HG03095 (cell line): Measurements from ENCODE around the gene GPRC5C.
"Not testable (repeated sequence)": the region's sequence is repeated elsewhere in the genome, so short reads cannot be mapped to it uniquely, and the experiment has no call there.

Source experiments
- ATAC-seq: cut with Tn5 transposase; IDR thresholded peaks from one replicate; pipeline ENCODE4 v1.9.1; 2021; ENCODE audit warnings: moderate library complexity; ENCODE audit not compliant: unreplicated experiment

GPRC5C gene

DNA sequence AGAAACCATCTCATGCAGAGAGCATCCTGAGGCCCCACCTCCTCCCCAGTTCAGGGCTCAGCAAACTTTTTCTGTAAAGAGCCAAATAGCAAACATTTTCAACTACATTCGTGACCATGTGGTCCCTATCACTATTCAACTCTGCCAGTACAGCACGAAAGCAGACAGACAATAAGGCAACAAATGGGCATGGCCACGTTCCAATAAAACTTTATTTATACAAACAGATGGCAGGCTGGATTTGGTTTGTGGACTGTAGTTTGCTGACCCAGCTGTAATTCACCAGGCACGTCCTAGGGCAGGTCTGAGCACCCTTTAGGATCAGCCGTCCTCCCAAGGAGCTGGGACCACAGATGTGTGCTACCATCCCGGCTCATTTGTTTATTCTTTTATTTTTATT is 27.1 kb upstream of the GPRC5C start:
- no peak for ATAC-seq

- not testable (repeated sequence) for ATAC-seq
These were observed 26.6 kb upstream of the GPRC5C start for GRCh38 chr17:74405311-74405710.

DNA sequence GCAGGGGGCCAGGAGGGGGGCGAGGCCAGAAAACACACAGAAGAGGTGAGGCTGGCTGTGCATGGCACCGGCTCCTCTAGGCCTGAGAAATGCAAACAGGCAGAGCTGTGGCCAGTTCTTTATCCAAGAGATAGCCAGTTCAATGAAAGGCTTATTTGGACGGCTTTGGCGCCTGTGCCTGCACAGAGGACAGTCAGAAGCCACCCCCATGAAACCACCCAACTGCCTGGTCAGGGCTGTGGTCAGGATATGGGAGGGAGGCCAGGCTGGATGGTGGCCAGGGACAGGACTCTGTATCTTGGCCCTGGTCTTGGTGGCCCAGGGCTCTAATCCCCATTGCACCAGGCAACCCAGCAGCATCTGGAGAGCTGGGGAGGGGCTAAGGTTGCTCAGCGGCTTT is 24.5 kb upstream of the GPRC5C start:
- no peak for ATAC-seq

DNA sequence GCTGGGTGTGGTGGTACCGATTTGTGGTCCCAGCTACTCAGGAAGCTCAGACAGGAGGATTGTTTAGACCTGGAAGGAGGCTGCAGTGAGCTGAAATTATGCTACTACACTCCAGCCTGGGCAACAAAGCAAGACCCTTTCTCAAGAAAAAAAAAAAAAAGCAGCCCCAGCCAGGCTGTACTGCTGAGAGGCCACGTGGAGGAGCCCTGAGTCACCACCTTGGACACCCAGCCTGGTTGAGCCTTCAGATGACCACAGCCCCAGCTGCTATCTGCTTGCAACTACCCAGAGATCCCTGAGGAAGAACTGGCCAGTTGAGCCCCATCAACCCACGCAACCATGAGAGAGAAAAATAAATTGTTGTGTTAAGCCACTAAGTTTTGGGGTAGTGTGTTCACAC is 23.6 kb upstream of the GPRC5C start:
- no peak for ATAC-seq

- ATAC-seq, result no peak
These were observed 23.1 kb upstream of the GPRC5C start for GRCh38 chr17:74408815-74409214.

GRCh38 chr17:74410001-74410443 is 21.9 kb upstream of the GPRC5C start:
- ATAC-seq, result no peak

DNA sequence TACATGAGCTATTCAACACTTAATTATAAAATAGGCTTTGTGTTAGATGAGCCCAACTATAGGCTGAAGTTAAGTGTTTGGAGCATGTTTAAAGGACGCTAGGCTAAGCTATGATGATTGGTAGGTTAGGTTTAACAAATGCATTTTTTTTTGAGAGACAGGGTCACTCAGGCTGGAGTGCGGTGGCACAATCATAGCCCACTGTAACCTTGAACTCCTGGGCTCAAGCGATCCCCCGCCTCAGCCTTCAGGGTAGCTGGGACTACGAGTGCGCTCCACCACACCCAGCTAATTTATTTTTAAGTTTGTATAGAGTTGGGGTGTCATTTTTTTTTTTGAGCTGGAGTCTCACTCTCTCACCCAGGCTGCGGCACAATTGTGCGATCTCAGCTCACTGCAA is 19.3 kb upstream of the GPRC5C start:
- ATAC-seq, result no peak

DNA sequence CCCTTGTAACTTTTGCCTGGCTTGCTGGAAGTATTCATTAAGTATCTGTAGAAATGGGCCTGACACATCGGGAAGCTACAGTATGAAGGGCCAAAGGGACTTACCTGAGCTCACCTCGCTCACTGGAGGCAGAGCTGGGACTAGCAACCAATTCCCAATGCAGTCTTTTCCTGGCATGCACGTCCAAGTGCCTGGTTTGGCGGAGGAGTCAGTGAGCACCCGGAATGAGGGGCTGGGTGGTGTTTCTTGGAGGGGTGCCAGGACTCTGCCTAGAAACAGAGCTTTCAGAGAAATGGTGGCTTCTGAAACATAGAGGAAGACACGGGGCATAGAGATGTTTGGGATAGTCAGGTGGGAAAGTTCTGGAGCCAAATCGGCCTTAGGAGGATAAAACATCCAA is 18.4 kb upstream of the GPRC5C start:
- no peak for ATAC-seq

DNA sequence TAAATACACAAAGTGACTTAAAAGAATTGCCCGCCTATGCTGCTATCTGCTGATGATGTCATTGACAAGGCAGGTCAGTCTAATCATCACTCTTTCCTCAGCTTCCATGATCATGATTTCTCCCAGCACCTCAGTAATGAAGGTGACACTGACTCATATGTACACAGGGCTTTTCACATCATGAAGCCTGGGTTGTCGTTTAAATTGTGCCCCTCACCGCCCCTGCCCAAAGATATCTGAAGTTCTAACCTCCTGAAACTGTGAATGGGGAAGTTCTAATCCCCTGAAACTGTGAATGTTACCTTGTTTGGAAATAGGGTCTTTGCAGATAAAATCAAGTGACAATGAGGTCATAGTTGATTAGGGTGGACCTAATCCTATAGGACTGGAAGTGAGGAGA is 17.4 kb upstream of the GPRC5C start:
- ATAC-seq, result no peak

GRCh38 chr17:74415608-74416396 is 16.1 kb upstream of the GPRC5C start:
- ATAC-seq, result no peak

DNA sequence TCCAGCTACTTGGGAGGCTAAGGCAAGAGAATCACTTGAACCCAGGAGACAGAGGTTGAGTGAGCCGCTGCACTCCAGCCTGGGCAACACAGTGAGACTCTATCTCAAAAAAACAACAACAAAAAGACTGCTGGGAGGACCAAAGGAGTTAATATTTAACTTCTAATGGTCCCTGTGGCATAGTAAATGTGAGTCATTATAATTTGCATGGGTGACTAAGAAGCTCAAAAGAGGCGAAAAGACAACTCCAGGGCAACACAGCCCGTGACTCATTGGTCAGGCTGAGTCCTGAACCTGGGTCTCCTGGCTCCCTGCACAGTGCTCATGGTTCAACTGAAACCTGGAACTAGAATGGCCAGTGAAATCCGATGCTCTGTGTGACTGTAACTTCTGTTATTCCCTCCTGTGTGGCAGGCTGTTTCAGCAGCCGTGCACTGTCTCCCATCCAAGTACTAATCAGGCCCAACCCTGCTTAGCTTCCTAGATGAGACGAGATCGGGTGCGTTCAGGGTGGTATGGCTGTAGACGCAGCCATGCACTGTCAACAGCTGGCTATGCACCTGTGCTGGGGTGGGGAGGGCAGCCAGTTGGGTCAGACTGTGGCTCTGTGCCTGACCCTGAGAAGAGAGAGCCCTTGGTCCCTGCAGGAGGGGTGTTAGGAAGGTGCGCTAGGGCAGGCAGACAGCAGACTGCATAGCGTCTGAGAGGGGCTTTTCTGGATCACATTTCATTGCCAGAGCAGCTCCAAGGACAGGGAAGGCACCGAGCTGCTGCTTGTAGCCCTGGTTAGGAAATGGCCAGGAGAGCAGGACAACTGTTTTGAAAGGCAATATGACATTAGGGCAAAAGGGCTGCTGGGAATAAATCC is 14.5 kb upstream of the GPRC5C start:
- ATAC-seq, result no peak

DNA sequence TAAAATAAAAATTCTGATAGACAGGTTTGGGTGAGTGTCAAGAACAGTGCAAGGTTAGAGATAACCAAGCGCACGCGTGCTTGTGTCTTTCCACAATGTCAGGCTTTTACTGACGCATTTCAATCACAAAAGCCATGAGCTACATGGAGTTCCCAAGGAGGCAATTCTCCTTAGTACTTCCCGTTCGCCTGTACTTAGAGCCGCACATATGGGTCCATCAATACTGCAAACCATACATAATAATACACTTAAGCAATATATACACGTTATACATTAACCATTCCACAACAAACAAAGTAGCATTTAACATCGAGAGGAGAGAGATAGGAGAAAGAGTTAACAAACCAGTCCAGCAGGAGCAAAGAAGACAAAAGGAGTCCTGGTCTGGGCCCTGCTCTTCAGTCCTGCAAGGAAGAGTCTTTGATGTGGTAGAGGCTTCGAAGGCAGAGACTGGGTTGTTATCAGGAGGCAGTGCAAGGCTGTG is 11.9 kb upstream of the GPRC5C start:
- ATAC-seq, result no peak

DNA sequence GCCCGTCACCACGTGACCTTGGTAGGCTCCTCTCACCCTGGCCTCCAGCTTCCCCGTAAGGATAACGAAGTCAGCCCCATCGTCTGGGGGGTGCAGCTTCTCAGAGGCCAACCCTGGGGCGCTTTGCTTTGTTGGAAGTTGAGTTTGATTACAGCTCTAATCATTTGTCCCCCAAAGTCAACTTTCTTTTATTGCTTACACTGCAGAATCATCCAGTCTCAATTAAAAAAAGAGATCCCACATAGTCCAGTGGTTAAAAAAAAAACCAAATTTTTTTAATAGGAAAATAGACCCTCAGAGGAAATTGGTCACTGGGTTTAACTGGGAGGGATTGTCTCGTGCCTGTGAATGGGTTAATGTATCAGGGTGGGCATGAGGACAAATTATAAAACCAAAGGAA is 7.8 kb upstream of the GPRC5C start:
- no peak for ATAC-seq

DNA sequence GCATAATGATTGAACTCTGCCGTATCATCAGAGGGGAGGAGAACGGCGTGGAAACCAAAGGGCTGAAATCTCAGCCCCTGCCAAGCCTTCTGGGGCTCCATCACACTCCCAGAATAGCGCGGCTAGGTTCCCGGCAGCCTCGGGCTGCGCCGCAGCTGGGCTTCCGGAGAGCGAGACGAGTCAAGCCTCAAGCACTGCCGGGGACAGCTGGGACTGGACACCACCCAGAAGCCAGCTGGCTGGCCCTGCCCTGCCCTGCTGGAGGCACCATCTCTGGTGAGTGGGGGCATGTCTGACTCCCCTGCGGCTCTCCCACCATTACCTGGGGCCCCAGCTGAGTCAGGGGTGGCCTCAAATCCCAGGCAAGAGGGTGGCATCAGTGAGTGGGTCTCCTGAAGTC is 7.2 kb upstream of the GPRC5C start:
- ATAC-seq, result no peak

DNA sequence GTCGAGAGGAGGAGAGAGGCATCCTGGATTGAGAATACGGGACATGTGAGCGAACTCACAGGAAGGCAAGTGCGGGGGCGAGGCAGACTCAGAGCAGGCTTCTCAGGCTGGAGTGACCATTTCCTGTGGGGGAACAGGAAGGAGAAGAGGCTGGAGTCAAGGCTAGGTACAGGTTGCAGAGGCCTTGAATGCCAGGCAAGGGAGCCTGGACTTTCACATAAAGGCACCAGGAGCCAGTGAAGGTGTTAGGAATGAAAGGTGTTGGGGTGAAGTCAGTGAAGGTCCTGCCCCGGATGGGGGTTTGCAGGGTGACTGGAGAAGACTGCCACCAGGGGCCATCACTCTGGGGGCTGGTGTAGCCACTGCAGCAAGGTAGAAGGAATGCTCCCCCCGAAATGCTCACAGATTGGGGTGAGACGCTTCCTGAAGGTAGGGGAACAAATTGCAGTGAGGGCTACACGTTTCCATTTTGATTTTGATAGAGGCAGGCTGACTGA is 5.3 kb upstream of the GPRC5C start:
- no peak for ATAC-seq

DNA sequence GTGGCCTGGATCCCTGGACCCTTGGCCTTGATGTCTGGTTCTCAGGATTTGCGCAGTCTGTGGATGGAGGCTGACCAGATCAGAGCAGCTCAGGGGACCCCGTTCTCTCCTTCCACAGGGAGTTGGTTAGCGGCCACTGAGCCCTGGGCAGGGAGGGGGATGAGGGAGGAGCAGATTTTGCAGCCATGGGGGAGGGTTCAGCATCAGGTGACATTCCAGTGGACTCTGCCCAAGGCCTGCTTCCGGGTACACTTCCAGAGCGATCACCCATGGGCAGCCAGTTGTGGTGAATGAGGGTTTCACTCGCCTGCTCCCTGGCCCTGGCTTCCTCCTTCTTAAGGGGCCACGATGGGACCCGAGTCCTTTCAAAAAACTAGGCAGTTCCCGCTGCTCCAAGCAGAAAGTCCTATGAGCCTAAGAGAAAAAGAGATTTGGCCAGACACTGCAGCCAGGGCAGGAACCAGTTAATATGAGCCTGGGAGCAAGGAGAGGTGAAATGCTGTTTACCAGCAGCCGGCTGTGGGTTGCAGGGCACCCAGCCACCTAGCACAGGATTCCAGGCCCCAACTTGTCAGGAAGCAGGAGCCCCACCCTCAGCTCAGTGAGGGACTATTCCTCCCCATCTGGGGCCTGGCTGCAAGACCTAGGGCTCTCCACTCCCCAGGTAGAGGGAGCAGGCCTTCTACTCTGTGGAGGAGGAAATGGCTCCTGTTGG is 4.7 kb upstream of the GPRC5C start:
- no peak for ATAC-seq

DNA sequence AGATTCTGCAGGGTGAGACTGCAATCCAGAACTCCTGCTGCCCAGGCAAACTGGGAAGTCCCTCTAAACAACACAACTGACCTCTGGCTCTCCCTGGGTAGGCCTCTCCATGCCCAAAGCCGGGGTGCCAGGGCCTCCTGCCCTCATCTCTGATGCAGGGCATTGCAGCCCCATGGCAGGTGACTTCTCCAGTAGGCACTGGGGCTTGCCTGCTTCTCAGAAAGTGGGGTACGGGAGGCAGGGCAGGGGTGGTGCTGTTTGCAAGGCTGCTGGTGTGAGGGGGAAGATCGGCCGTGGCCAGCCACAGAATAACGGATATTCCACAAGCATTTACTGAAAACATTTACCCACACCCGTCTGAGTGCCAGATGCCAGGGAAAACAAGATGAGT is 4.1 kb upstream of the GPRC5C start:
- ATAC-seq, result no peak

DNA sequence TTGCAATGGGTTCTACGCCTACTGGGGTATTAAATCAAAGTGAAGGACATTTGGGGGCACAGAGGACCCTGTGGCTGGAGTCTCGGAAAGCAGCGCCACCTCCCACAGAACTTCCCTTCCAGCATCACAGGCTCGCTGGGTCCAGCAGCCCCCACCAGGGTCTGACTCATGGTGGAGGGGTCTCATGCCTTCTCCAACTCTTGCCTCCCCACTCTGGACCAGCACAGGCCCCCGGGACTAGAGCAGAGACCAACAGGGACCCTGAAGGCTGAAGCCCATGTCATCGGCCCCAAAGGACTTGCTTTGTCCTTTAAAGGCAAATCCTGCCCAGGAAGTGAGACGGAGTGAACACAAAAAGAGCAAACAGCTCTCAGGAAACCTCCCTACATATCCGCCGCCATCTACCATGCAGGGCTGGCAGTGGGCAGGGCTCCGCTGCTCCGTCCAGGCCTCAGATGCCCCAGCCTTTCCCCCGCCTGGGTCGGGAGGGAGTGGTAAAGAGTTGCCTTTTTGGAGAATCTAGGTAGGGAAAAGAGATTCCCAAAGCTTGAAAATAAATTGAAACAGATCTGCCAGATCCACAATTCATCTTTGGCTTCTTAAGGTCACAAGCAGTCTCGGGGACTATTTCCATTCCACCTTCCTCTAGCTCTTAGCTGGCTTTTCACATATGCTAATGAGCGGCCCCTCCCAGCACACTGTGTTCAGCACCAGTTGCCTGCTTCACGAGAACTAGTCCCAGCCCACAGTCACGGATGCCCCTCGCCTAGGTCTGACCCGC is 2.1 kb upstream of the GPRC5C start:
- no peak for ATAC-seq

DNA sequence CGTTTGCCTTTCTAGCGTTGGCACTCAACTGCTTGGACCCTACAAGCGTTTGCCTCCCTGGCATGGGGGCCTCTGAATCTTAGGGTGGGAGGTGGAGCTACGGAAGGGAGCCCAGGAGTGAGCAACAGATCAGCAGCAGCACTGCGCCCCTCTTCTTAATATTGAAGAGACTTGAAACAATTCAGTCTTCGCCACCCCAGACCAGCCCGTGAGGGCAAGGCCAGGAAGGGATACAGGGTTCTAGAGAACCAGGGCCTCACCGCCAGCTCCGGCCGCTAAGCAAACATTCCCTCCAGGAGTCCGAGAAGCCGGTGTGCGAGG is 1.5 kb upstream of the GPRC5C start:
- ATAC-seq, result no peak

DNA sequence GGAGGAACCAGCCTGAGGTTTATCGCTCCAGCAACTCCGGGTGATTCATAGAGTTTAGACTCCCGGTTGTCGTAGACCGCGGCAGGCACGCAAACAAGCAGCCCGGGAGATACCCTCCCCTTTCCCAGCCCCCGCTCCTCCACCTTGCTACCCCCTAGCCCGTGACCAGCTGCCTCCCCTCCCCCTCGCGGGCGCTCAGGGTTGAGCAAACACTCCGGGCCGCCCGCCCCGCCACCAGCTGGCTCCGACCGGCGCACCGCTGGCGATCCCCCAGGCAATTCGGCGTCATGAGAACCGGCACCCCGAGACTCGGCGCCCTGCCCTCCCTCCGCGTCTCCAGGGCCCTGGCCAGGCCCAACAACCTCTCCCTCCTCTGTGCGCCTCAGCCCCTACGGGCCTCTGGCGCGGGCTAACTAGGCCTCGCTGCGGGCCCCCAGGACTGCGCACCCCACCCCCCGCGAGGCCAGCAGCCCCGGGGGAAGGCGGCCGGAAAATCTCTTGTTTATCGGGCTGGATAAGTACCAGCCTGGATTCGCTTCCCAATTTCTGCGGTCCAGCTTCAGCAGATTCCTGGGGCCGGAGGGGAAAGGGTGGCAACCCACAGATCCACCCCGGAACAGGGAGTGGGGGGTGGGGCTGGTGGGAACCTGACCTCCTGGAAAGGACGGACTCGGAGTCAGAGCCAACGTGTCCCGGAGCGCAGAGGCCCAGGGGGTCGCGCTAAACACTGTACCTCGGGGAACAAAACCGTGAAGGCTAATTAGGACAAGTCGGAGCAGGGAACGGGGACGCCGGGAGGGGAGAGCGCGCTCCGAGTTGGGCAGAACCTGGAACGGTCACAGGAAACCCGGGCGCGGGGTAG is 951 bp upstream of the GPRC5C start:
- peak; percentile 45 for ATAC-seq
